Left lung (tissue), 10 donors: ENCODE results near the gene MTA1. TPM values are rescaled to one million over a fixed set of nuclear protein-coding genes. Genes with fewer than 3 reads are reported as not detected.

Experiments
- ATAC-seq: fragments of 200-7000 bp; cut with Tn5 transposase; one replicate; pipeline ENCODE4 v1.9.1; 2020; ENCODE audit warnings: moderate library complexity
- DNase-seq, 4 donors: peaks; one replicate each; pipeline ENCODE4 v3.0.0-alpha.2; 2013 to 2020
- H3K27ac ChIP-seq, 2 donors: fragments of 200-600 bp; sonication (generic) in 1 of 2; one replicate each; pipeline versions ENCODE4 v1.5.0 to v1.8.0; 2020 to 2021
- H3K27me3 ChIP-seq, 2 donors: fragments of 200-600 bp; sonication (generic) in 1 of 2; one replicate each; pipeline versions ENCODE4 v1.5.0 to v1.8.0; 2020 to 2021
- H3K36me3 ChIP-seq, 2 donors: fragments of 200-600 bp; sonication (generic) in 1 of 2; one replicate each; pipeline versions ENCODE4 v1.5.0 to v1.8.0; 2020 to 2021
- H3K4me1 ChIP-seq, 2 donors: fragments of 200-600 bp; one replicate each; pipeline ENCODE4 v1.8.0; 2021
- H3K4me3 ChIP-seq, 2 donors: fragments of 200-600 bp; sonication (generic) in 1 of 2; one replicate each; pipeline versions ENCODE4 v1.5.0 to v1.8.0; 2020 to 2021; ENCODE audit warnings: mild to moderate bottlenecking in 1 of 2
- H3K9me3 ChIP-seq, 2 donors: fragments of 200-600 bp; sonication (generic) in 1 of 2; one replicate each; pipeline versions ENCODE4 v1.5.0 to v1.8.0; 2020 to 2021
- CTCF ChIP-seq, 2 donors: fragments of 200-600 bp; sonication (generic) in 1 of 2; IDR thresholded peaks; one replicate each; pipeline versions ENCODE4 v1.5.0 to v1.8.0; 2021; ENCODE audit warnings: antibody characterized with exemption in 2 of 2
- intact Hi-C, 2 donors: fragments of 100-400 bp; cut with DNase I; formaldehyde crosslinking; loops; one replicate each; pipeline versions ENCODE4 v1.11.2 to v1.14.2; 2022
- polyA plus RNA-seq, 6 donors: library from polyadenylated mRNA; unstranded; fragments of 120-200 nt; gene quantifications; one replicate each; pipeline ENCODE4 v1.2.1, GENCODE V29; 2013; ENCODE audit not compliant: insufficient read length in 6 of 6
- total RNA-seq, 2 donors: library from RNA; stranded (reverse); fragmentation: NEBNext Ultra II Directional; extraction: Animal tissue kit (Norgen Biotek cat#: 25700); gene quantifications; one replicate each; pipeline ENCODE4 v1.2.1, GENCODE V29; 2021
- donor health status: DM: no; HTN: yes; CAD: no.
- donor health status: DM: no; HTN: no; CAD: no.

MTA1 gene
- total and polyA plus RNA-seq, 8 donors: 60.6 to 165 (median 118) TPM

- Histone ChIP-seq H3K4me3 (no peak overlapping the region), H3K4me1 (peaks cover 5 to 23% of the 10 kb centered on the region in 2 donors), H3K9me3 (no peaks in the 10 kb centered on the region), H3K27me3 (no peaks in the 10 kb centered on the region), H3K27ac (no peak overlapping the region), H3K36me3 (peaks cover 5 to 23% of the 10 kb centered on the region in 2 donors)
- ATAC-seq (no peak), DNase-seq (peak in 1 of 4 donors; percentile 52)
- intact Hi-C loops: no loop called here
- no peak for TF ChIP-seq CTCF (IDR thresholded peaks at IDR 0.05)
Observed at GRCh38 chr14:105426416-105427130, 6.9 kb downstream of the MTA1 start.

GRCh38 chr14:105427412-105427811 lies 7.8 kb downstream of the MTA1 start:
- no peaks in the 10 kb centered on the region for H3K27me3 ChIP-seq
- no peak for TF ChIP-seq CTCF (IDR thresholded peaks at IDR 0.05)
- H3K4me3 ChIP-seq: no peak overlapping the region
- no peak overlapping the region for H3K27ac ChIP-seq
- H3K4me1 ChIP-seq: peaks cover 0 to 15% of the 10 kb centered on the region in 2 donors
- ATAC-seq (no peak), DNase-seq (no peak)
- H3K36me3 ChIP-seq: peaks cover 5 to 22% of the 10 kb centered on the region in 2 donors
- no peaks in the 10 kb centered on the region for H3K9me3 ChIP-seq
- intact Hi-C loops: no loop called here

DNA sequence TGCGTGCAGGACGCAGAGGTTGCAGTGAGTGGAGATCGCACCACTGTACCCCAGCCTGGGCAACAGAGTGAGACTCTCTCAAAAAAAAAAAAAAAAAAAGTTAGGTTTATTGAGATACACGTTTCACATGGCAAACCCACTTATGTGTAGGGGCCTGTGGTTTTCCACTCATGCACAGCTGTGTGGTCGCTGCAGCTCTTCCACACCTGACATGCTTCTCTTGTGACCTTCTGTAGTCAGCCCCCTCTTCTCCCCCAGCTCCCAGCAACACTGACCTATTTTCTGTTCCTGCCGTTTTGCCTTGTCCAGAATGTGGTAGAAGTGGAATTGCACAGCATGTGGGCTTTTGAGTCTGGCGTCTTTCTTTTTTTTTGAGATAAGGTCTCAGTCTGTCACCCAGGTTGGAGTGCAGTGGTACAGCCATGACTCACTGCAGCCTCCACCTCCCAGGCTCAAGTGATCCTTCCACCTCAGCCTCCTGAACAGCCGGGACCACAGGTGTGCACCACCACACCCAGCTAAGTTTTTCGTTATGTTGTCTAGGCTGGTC lies 8.4 kb downstream of the MTA1 start:
- TF ChIP-seq CTCF (IDR thresholded peaks at IDR 0.05): no peak
- no peak overlapping the region for H3K27ac ChIP-seq
- no peak for ATAC-seq
- peaks cover 5 to 22% of the 10 kb centered on the region in 2 donors for H3K36me3 ChIP-seq
- H3K4me1 ChIP-seq: peaks cover 0 to 11% of the 10 kb centered on the region in 2 donors
- H3K4me3 ChIP-seq: no peak overlapping the region
- H3K27me3 ChIP-seq: no peaks in the 10 kb centered on the region
- peak in 1 of 4 donors; percentile 20 for DNase-seq
- H3K9me3 ChIP-seq: no peaks in the 10 kb centered on the region
- intact Hi-C loops: no loop called here

GRCh38 chr14:105430042-105430441 lies 10.4 kb downstream of the MTA1 start:
- Histone ChIP-seq H3K36me3 (peaks cover 5 to 22% of the 10 kb centered on the region in 2 donors), H3K4me1 (peaks cover 0 to 11% of the 10 kb centered on the region in 2 donors), H3K9me3 (no peaks in the 10 kb centered on the region), H3K4me3 (no peak overlapping the region), H3K27ac (no peak overlapping the region), H3K27me3 (no peaks in the 10 kb centered on the region)
- no peak for ATAC-seq
- peak in 1 of 4 donors; percentile 11 for DNase-seq
- no peak for TF ChIP-seq CTCF (IDR thresholded peaks at IDR 0.05)
- intact Hi-C loops: no loop called here

GRCh38 chr14:105430565-105430964 lies 10.9 kb downstream of the MTA1 start:
- Histone ChIP-seq H3K4me1 (peaks cover 0 to 11% of the 10 kb centered on the region in 2 donors), H3K4me3 (no peak overlapping the region), H3K27me3 (no peaks in the 10 kb centered on the region), H3K36me3 (peaks cover 5 to 22% of the 10 kb centered on the region in 2 donors), H3K27ac (peak overlapping the region in 1 of 2 donors; percentile 25), H3K9me3 (no peaks in the 10 kb centered on the region)
- ATAC-seq (peak; percentile 61), DNase-seq (peak in 1 of 4 donors; percentile 29)
- no peak for TF ChIP-seq CTCF (IDR thresholded peaks at IDR 0.05)
- intact Hi-C loops: no loop called here
